ENCODE results near the gene BEND6.
"Not testable (repeated sequence)": the region's sequence is repeated elsewhere in the genome, so short reads cannot be mapped to it uniquely, and the experiment has no call there.

The BEND6 gene

DNA sequence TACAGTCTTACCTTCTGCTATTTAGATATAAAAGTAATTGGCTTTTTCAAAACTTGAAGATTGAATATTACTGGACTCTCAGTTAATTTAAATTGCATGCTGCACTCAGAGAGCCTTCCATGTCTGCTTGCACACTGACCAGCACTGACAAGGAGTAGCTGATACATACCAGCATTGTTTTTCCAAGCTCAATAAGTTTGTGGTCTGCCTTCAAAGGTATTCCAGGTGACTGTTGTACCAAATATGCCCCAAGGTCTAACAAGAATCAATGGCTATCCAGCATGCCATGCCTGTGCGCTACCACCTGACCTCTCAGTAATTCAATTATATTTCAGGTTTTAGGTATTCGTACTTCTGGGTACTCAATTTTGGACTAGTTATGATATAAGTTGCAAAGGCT is 30.0 kb downstream of the BEND6 start:
- no peak for DNase-seq

DNA sequence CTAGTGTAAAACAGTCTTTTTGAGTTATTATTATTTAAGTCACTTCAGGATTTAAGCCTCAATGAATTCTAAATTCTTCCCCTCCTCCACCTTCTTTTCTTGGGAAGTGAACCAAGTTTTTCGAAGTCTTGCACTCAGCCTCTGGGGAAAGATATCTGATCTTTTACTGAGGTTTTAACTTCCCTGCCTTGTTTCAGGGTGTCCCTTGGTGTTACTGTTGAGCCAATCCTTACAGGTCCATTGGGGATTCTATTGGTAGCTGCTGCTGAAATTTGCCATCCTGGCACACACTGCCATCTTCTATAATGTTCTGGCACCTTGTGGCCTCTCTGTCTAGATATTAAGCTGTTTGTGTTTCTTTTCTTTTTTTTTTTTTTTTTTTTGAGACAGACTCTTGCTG is 31.7 kb downstream of the BEND6 start:
- DNase-seq: no peak

DNA sequence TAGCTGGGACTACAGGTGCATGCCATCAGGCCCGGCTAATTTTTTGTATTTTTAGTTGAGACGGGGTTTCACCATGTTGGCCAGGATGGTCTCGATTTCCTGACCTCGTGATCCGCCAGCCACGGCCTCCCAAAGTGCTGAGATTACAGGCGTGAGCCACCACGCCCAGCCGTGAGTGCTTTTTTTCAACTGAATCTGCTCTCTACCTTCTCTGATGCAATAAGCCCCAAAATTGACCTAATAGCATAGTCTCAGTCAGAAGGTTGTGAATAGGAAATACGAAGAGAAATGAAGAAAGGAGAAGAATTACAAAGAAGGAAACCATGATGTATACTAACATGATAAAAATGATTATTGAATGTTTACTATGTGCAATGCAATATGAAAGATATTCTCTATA is 33.2 kb downstream of the BEND6 start:
- no peak for DNase-seq

DNA sequence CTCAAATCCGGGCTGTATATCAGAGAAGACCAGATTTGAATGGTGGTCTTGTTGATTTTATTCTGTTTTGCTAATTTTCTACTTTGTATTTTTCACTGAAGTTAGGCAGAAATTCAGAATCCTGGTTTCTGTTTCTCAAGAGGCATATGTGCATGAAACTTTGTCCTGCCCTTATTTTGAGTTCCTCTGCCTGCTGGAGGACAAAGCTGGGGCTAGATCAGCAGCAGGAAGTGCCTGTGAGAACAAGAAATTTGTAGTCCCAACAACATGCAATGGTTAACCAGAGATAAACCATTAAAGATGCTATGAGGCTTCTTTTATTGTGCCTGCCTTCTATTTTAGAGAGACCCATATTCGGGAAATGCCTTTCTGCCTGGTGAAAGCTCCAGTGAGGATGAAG is 37.1 kb downstream of the BEND6 start:
- DNase-seq: no peak

DNA sequence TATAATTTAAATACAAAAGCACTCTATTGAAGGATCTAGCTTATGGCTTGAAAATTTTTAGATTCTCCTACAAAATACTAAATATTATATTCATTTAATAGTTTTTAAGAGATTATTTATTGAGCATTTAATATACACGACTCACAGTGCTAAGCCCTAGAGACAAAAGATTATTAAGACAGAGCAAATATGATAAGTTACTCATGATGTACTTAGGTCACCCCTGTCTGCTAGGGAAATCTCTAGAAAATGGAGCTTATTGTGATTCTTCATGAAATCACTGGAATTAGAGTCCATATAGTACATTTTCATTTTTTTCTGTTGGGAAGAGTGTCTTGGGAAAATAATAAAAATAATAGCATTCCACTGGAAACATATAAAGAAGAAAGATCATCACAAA is 37.8 kb downstream of the BEND6 start:
- no peak for DNase-seq

DNA sequence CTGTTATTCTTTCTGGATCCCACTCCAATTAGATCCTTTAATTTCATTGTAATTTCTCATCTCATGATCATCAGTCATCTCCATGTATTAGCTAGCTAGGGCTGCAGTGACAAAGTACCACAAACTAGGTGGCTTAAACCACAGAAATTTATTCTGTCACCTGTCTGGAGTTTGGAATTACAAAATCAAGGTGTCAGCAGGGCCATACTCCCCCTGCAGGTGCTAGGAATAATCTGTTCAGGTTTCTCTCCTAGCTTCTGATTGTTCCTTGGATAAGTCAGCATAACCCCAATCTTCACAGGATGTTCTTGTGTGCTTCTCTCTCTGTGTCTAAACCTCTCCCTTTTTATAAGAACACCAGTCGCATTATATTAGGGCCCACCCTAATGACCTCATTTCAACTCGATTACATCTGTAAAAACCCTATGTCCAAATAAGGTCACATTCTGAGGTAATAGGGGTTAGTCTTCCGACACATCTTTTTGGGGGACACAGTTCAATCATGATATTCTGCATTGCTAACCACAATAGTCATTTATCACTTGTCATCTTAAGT is 40.5 kb downstream of the BEND6 start:
- no peak for DNase-seq

DNA sequence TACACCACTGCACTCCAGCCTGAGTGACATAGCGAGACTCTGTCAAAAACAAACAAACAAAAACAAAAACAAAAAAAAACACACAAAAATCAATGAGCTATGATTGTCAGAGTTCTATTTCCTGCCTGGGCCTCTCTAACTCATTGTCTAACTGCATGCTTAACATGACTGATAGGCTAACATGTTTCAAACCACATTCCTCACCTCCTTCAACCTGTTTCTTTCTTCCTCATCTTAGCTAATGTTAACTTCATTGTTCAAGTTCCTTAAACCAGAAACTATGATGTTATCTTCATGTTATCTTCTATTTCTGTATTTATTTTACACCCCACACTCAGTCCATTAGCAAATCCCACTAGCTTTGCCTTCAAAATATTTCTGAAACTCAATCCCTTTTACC is 41.5 kb downstream of the BEND6 start:
- no peak for DNase-seq

DNA sequence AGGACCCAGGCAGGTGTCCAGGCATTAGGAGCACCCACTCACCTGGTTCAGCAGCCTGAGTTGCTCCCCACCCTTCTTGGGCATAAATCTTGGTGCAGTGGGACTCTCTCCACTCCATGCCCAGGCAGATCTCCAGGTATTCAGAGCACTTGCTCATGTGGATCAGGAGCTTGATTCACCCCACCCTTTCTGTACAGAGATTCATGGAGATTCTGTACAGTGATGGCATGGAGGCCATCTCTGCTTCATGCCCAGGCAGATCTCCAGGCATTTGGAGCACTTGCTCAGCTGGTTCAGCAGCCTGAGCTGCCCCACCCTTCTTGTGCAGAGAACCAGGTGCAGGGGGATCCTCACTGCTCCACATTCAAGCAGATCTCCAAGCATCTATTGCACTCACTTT is 44.1 kb downstream of the BEND6 start:
- DNase-seq: no peak

DNA sequence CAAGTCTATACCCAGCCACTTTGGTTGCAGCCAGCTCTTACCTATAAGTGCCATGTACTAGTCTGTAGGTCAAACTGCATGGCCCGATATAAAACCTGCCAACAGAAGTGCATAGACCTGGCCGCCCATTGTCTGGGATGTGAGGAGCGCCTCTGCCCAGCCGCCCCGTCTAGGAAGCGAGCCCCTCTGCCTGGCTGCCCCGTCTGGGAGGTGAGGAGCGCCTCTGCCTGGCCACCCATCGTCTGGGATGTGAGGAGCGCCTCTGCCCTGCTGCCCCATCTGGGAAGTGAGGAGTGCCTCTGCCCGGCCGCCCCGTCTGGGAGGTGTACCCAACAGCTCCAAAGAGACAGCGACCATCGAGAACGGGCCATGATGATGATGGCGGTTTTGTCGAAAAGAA is 44.8 kb downstream of the BEND6 start:
- DNase-seq: not testable (repeated sequence)

DNA sequence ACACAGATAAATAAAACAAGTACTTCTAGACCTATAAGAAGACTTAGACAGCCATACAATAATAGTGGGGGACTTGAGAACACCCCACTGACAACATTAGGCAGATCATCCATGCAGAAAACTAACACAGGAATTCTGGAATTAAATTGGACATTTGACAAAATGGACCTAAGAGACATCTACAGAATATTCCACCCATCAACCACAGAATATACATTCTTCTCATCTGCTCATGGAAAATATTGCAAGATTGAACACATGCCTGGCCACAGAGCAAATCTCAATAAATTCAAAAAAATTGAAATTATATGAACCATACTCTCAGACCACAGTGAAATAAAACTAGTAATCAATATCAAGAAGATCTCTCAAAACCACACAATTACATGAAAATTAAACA is 47.3 kb downstream of the BEND6 start:
- no peak for DNase-seq

DNA sequence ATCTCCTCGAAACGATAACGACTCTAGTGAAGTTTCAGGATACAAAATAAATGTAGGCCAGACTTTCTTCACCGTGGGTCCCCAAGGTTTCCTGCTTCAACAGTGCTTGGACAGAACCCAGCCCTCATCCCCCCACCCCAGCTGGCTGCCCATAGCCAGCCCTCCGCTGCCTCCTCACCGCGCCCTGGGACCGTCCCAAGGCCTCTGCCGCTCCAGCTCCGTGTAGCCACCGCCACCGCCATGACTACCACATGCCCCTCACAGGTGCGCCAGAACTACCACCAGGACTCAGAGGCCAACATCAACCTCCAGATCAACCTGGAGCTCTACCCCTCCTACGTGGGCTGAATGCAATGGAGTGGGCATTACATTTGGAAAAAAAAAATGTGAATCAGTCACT is 49.4 kb downstream of the BEND6 start:
- no peak for DNase-seq

DNA sequence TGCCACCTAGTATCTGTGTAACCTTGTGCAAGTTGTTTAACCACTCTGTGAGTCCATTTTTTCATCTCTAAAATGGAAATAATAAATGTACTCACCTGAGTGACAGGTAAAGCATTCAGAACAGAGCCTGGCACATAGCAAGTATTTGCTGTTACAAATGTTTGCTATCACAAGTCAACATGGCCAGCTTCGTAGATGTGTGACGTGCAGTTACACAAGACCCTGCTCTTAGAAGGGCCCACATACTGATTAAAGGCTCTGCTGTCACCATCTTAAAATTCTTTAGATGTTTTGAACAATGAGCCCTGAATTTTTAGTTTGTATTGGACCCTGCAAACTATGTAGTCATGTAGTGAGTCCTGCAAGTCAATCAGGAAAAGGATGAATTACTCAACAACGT is 51.2 kb downstream of the BEND6 start:
- DNase-seq: no peak

DNA sequence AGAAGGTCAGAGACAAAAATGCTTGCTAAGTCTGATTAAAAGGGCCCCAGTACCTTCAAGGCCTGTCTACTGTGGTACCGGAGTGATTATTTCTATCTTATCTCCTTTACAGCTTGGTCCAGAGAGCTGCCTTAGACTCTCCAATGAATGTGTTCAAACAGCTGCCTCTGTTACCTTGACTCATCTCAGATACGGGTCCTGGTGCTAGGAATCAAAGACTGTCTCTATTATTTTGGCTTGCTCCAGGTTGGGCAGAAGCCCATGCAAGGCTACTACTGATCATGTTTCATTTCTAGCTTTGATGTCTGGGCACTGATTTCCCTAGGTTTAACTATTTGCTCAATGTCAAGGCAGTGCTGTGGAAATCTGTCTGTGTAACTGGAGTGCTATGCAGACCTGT is 53.2 kb downstream of the BEND6 start:
- not testable (repeated sequence) for DNase-seq

DNA sequence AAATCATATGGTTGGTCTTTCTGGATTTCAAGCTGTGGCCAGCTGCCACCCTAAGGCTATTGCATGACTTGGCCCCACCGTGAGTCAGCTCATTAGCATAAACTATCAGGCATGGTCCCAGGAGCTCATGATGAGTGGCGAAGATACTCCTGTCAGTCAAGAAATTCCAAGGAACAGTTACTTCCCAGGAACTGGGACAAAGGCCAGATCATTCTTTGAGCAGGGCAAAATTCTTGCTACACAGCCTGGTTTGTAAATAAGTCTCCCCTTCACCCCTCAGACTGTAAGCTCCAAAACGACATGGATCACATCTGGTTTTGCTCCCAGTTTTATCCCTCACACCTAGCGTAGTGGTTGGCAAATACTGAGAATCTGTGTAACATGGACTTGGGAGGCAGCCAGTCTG is 58.6 kb downstream of the BEND6 start:
- no peak for DNase-seq

DNA sequence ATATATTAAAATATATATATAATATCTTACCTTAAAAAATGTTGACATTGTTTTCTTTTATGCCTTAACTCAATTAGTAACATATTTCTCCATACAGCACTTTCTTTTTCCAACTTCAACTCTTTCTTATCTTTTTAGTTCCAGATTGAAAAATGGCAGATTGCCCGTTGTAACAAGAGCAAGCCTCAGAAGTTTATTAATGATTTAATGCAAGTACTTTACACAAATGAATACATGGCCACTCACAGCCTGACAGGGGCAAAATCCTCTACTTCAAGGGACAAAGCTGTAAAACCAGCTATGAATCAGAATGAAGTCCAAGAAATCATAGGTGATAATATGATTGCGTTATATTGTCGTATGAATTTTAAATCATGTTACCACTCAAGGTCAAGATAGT is 62.2 kb downstream of the BEND6 start:
- no peak for DNase-seq

DNA sequence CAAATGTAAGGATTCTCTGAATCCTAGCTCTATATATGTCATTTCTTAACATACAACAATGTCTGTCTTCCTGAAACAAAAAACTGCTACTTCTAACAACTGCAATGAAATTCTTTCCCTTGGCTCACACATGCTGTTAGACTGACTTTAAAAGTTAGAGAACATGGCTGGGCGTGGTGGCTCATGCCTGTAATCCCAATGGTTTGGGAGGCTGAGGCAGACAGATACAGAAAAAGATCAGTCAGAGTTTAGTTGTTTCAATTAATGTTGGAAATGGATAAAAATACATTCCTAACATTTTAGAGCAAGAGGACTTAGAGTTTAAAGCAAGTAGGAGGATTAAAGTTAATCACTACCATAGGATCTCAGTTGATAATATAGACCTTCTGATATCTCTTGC is 62.9 kb downstream of the BEND6 start:
- no peak for DNase-seq

DNA sequence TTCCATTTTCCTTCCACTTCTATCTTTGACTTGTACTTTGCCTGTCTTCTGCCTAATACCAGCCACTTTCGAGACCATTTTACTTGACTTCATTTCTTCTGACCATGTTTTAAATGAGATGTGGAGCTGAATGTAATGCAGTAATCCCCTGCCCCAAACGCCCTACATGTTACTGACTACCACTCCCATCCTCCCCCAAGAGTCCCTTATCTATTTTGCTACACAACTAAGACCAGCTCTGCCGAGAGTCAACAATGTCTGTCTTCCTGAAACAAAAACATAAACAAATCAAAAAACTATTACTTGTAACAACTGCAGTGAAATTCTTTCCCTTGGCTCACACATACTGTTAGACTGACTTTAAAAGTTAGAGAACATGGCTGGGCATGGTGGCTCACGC is 64.5 kb downstream of the BEND6 start:
- DNase-seq: no peak

DNA sequence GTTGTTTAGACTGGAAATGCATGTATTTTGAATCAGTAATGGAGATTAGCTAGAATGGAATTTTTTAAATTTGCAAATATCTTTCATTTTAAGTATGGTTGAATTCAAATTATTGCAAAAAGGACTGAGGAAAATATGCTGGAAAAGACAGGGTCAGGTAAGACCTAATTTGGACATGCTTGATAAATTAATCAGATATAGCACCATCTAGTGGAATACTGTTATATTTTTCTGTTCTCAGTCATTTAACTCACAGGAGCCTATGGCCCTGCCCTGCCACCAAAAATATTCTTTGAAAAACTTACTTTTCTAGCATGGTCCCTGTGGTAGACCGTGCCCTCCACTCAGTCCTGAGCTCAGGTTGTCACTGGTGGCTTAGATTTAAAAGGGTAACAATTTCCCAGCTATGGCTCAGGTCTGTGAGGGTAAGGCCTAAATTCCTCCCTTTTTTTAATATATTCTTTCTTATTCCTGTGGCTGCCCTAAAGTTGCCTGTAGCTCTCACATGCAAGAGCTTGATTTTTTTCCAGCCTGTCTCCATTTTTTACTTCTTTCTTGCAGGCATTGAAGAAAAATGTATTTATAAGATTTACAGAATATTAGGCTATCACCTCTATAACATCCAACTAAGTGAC is 66.3 kb downstream of the BEND6 start:
- DNase-seq: peak; percentile 29 to 34

DNA sequence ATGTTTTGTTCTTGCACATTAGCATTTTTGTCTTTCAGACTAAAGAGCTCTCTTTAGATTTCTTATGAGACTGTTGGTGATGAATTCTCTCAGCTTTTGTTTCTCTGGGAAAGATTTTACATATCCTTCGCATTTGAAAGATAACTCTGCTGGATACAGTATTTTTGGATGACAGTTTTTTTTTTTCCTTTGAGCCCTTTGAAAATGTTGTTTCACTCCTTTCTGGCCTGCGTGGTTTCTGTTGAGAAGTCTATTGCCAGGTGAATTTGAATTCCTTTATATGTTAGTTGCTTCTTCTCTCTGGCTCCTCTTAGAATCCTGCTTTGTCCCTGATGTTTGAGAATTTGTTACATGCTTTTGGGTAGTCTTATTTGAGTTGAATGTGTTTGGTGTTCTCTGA is 69.4 kb downstream of the BEND6 start:
- no peak for DNase-seq

DNA sequence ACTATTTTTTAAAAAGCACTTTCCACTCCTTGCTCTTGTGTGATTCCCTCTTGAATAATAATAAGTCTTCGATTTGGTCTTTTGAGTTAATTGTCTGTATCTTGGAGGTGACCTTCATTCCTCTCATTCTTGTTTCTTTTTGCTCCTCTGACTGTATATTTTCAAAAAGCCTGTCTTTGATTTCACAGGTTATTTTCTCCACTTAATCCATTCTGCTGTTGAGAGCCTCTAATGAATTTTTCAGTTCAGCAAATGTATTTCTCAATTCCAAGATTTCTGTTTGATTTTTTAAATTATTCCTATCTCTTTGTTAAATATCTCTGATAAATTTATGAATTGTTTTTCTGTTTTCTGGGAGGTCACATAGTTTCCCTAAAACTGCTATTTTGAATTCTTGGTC is 69.9 kb downstream of the BEND6 start:
- no peak for DNase-seq

DNA sequence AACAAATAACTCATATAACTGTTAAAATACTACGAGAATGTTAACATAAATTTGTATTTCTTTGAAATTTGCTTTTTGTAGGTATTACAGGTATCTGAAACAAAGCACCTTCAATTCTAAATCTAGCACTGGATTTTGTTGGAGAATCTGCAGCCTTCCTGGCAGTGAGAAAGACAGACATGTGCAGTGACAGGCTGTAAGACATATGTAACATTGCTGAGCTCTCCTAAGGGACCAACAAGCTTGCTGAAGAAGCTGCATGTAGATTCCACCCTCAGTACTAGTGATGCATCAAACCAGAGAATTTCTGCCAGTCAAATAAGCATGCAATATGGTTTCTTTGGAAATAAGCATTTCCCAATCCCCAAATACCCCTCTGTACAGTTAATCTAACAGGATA is 71.1 kb downstream of the BEND6 start:
- no peak for DNase-seq

DNA sequence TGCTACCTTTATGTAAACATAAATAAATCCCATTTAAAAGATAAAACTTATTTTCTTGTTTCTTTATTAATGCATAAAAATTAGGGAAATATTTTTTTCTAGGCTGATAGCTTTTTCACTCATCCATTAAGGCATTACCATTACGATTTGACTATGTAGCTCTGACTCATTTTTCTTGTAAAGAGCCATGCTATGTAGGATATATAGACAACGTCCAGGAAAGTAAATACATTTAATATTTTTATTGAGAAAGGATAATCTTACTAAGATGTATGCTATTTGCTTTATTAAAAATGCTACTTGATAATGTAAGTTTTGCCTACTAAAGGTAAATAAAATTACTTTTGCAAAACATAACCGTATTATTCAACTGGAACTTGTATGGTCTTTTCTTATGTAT is 72.4 kb downstream of the BEND6 start:
- DNase-seq: no peak

DNA sequence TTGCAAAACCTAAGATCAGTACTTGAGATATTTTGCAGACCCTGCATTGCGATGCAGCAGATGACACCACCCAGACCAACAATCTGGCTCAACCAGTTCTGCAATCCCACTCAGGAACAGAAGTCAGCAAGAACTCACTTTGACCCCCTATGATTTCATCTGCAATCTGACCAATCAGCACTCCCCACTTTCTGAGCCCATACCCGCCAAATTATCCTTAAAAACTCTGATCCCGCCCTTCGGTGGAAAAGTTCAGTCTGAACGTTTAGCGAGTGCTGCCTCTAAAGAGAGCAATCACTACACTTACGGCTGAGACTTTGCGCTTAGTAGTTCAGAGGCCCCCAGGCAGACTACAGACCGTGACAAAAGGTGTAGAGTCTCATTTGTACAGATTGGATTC is 74.3 kb downstream of the BEND6 start:
- DNase-seq: no peak

DNA sequence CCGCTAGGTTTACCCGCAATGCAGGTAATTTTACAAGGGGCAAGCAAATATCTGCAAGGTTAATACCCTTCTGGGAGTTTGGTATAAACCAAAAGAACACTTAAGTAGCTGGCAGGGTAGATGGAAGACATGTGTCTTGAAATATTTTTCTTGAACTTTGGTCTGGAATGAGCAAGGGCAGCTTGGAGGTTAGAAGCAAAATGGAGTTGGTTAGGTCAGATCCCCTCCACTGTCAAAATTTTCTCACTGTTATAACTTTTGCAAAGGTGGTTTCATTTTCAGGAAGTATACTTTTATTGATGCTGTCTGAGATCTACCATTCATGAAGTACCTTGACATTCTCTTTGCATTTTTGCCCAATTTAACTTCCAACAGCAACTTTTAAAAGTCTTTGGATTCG is 78.3 kb downstream of the BEND6 start:
- no peak for DNase-seq

DNA sequence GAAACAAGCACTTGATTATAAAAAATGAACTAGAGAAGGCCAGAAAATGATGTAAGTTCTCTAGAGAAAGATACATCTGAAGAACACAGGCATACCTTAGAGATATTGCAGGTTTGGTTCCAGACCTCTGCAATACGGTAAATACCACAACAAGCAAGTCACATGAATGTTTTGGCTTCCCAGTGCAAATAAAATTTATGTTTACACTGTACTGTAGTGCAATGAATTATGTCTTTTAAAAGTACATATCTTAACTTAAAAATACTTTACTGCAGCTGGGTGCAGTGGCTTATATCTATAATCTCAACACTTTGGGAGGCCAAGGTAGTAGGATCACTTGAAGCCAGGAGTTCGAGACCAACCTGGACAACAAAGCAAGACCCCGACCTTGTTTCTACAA is 80.6 kb downstream of the BEND6 start:
- no peak for DNase-seq

DNA sequence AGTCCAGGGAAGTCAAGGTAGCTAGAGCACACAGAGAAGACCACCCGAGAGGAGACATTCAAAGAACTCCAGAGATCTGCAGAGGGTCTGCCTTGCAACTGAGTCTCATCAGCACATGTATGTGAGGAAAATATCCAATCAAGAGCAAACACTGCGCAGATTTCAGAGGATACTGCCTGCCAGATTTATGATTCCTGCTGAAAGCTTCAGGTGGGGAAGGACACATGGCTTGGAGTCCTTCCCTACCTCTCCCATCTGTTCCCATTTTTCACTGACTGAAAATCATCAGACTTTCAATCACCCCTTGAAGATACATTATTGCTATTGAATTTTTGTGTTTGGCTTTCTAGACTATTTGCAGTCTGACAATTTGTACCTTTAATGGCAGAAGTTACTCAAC is 84.0 kb downstream of the BEND6 start:
- DNase-seq: no peak
